HG03354 (cell line): ENCODE results near the gene ETV6.

Experiments used
- ATAC-seq: cut with Tn5 transposase; IDR thresholded peaks from one replicate; pipeline ENCODE4 v1.9.1; 2021; ENCODE audit warnings: mild to moderate bottlenecking; ENCODE audit not compliant: unreplicated experiment, poor library complexity, severe bottlenecking

The ETV6 gene

GRCh38 chr12:11765817-11766794 lies 116.6 kb downstream of the ETV6 start:
- peak; percentile 67 for ATAC-seq

GRCh38 chr12:11767029-11767724 lies 117.7 kb downstream of the ETV6 start:
- ATAC-seq: no peak

GRCh38 chr12:11767798-11768197 lies 118.3 kb downstream of the ETV6 start:
- ATAC-seq: no peak

GRCh38 chr12:11768233-11768965 lies 118.9 kb downstream of the ETV6 start:
- ATAC-seq: no peak

GRCh38 chr12:11769723-11770514 lies 120.4 kb downstream of the ETV6 start:
- ATAC-seq: no peak

- peak; percentile 46 for ATAC-seq
These were observed 121.9 kb downstream of the ETV6 start for GRCh38 chr12:11771356-11771755.

- peak; percentile 37 for ATAC-seq
These were observed 122.5 kb downstream of the ETV6 start for GRCh38 chr12:11771895-11772502.

GRCh38 chr12:11773889-11774677 lies 124.6 kb downstream of the ETV6 start:
- ATAC-seq: no peak

GRCh38 chr12:11774821-11775220 lies 125.3 kb downstream of the ETV6 start:
- no peak for ATAC-seq

GRCh38 chr12:11776316-11776715 lies 126.8 kb downstream of the ETV6 start:
- ATAC-seq: no peak

GRCh38 chr12:11777451-11777850 lies 128.0 kb downstream of the ETV6 start:
- no peak for ATAC-seq

GRCh38 chr12:11777962-11778361 lies 128.5 kb downstream of the ETV6 start:
- no peak for ATAC-seq

- ATAC-seq: no peak
These were observed 129.5 kb downstream of the ETV6 start for GRCh38 chr12:11778713-11779685.

GRCh38 chr12:11780521-11781101 lies 131.1 kb downstream of the ETV6 start:
- peak; percentile 82 for ATAC-seq

GRCh38 chr12:11782914-11783420 lies 133.5 kb downstream of the ETV6 start:
- ATAC-seq: no peak

- no peak for ATAC-seq
These were observed 136.2 kb downstream of the ETV6 start for GRCh38 chr12:11785712-11786111.
